ENCODE data around the gene TAF1.
"Not testable (repeated sequence)": the region's sequence is repeated elsewhere in the genome, so short reads cannot be mapped to it uniquely, and the experiment has no call there.

Gene TAF1

DNA sequence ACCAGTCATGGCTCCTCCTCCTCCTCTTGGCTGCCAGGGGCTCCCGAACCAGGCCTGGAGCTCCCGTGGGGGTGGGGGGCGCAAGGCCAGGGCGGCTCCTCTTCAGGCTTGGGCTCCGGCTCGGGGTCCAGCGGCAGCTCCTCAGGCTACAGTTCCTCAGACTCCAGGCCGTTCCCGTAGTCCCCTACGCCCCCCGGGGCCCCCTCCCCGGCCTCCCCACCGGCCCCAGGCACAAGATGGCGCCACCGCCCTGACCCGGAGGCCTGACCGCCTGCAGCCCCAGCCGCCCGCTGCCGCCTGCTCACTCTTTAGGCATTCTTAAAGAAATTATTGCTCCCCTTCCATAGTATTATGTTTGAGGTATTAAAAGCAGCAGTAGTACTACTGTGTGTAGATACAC is 54.5 kb downstream of the TAF1 start:
- no peak for DNase-seq (ENCODE audit: low read depth in 4 of 4, low spot score in 1 of 4)

DNA sequence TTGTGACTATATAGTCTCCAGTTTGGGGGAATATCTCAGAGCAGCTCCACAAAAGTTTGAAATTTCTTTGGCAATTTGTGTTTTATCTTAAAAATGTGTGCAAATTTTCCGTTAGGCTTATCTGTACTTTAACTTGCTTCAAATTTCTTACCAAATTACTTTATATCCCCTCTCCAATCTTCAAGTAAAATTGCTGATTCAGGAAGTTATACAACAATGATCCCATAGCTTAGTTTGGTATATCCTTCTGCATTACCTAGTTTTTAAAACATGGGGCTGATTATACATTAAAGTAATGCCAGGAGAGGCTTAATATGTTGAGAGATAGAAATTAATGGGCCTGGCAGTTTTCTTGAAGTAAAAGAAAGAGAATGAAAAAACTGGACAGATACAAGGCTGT is 66.6 kb downstream of the TAF1 start:
- DNase-seq (ENCODE audit: low read depth in 4 of 4, low spot score in 1 of 4), result no peak

DNA sequence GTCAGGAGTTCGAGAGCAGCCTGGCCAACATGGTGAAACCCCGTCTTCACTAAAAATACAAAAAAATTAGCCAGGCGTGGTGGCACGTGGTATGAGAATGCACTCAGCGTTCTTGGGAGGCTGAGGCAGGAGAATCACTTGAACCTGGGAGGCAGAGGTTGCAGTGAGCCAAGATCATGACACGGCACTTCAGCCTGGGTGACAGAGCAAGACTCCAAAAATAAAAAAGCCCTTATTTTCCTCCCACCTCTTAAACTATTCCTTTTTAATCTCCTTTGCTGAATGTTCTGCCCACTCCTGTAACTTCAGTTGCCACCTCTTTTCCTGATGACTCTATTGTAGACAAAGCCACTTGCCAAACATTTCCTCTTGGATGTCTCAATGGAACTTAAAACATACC is 72.6 kb downstream of the TAF1 start:
- DNase-seq (ENCODE audit: low read depth in 4 of 4, low spot score in 1 of 4), result no peak

DNA sequence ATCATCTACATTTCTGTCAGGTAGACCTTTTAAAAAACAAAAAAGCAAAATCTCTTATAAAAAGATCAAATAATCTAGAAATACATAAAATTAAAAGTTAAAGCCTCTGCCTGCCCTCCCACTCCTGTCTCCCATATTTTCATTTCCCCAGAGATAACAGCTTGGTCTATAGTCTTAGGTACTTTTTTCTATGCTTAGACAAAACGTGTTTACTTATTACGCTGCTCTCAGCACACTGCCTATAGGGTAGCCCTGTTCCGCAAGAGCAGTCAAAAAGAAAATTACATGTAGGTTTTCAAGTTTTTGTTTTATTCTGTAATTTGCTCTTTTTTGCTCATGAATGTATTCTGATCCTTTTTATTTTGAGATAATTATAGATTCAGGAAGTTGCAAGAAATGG is 73.3 kb downstream of the TAF1 start:
- no peak for DNase-seq (ENCODE audit: low read depth in 4 of 4, low spot score in 1 of 4)

DNA sequence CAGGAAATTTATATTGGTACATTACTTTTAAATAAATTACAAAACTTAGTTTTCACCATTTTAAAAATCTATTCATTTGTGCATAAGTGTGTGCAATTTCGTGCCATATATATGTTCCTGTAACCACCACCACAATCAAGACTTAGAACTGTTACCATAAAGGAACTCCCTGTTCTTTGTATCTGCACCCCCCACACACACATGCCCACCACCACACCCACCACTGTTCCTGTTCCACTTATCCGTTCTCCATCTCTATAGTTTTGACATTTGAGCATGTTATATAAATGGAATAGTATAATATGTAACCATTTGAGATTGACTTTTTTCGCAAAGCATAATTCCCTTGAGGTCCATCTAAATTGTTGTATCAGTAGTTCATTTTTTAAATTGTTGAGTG is 73.7 kb downstream of the TAF1 start:
- DNase-seq (ENCODE audit: low read depth in 4 of 4, low spot score in 1 of 4), result no peak

DNA sequence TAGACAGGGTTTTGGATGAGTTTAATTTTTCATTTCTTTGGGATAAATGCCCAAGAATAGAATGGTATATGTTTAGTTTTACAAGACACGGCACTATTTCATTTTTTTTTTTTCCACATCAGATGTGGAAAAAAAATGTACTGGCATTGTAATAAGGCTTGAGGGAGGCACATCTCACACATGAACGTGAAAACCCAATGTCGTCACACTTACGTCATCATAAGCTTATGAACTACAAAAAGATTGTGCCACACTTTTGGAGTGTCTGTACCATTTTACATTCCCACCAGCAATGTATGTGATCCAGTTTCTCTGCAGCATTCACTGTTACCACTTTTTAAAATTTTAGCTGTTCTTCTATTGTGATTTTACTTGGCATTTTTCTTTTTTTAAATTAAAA is 74.2 kb downstream of the TAF1 start:
- DNase-seq (ENCODE audit: low read depth in 4 of 4, low spot score in 1 of 4), result no peak

DNA sequence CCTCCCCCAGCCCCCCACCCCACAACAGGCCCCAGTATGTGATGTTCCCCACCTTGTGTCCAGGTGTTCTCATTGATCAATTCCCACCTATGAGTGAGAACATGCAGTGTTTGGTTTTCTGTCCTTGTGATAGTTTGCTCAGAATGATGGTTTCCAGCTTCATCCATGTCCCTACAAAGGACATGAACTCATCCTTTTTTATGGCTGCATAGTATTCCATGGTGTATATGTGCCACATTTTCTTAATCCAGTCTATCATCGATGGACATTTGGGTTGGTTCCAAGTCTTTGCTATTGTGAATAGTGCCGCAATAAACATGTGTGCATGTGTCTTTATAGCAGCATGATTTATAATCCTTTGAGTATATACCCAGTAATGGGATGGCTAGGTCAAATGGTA is 75.7 kb downstream of the TAF1 start:
- DNase-seq (ENCODE audit: low read depth in 4 of 4, low spot score in 1 of 4), result not testable (repeated sequence)

DNA sequence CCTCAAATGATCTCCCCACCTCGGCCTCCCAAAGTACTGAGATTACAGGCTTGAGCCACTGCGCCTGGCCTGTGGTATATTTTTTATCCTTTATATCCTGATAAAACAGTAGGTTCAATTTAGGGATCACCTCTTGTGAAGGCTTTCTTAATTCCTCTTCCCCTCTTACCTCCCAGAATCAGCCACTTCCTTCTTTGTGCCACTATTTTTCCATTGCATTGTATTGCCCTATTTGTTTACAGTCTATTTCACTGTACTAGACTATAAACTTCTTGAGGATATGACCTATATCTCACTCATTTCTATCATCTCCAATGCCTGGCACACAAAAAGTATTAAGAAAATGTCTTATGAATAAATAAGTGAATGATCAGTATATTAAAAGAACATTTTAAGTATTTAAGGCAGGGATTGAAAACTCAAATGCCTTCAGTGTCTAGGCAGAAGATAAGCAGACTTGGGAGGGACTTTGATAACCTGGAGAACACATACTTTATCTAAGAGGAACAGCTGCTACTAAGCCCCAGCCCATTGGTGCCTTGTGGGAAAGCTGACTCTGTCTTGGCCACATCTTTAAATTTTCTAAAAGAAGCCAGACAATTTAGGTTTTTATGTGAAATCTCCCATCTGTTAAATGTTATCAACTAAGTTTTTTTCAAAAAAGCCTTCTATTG is 84.4 kb downstream of the TAF1 start:
- no peak for DNase-seq (ENCODE audit: low read depth in 4 of 4, low spot score in 1 of 4)

DNA sequence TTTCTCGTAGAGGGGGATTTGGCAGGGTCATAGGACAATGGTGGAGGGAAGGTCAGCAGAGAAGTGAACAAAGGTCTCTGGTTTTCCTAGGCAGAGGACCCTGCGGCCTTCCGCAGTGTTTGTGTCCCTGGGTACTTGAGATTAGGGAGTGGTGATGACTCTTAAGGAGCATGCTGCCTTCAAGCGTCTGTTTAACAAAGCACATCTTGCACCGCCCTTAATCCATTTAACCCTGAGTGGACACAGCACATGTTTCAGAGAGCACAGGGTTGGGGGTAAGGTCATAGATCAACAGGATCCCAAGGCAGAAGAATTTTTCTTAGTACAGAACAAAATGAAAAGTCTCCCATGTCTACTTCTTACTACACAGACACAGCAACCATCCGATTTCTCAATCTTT is 85.4 kb downstream of the TAF1 start:
- not testable (repeated sequence) for DNase-seq (ENCODE audit: low read depth in 4 of 4, low spot score in 1 of 4)

DNA sequence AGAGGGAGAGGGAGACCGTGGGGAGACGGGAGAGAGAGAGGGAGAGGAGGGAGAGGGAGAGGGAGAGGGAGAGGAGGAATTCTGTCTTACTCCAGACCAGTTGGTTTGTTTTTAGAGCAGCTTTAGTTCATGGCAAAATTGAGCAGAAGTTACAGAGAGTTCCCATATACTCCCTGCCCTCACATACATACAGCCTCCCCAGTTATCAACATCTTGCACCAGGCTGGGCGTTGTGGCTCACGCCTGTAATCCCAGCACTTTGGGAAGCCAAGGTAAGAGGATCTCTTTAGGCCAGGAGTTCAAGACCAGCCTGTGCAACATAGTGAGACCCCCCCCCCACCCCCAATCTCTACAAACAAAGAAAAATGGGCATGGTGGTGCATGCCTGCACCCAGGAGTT is 86.9 kb downstream of the TAF1 start:
- DNase-seq (ENCODE audit: low read depth in 4 of 4, low spot score in 1 of 4), result no peak

DNA sequence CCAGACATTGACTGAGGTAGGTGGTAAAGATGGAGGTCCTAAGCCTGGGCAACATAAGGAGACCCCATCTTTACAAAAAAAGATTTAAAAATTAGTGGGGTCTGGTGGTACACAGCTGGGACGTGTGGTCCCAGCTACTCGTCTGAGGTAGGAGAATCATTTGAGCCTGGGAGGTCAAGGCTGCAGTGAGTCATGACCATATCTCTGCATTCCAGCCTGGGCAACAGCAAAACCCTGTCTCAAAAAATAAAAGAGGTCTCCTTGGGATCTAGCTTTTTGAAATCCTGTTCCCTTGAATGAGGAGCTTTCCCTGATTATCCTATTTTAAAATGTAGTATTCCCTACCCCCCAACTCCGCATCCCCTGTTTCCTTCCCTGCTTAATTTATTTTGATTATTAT is 88.1 kb downstream of the TAF1 start:
- no peak for DNase-seq (ENCODE audit: low read depth in 4 of 4, low spot score in 1 of 4)

DNA sequence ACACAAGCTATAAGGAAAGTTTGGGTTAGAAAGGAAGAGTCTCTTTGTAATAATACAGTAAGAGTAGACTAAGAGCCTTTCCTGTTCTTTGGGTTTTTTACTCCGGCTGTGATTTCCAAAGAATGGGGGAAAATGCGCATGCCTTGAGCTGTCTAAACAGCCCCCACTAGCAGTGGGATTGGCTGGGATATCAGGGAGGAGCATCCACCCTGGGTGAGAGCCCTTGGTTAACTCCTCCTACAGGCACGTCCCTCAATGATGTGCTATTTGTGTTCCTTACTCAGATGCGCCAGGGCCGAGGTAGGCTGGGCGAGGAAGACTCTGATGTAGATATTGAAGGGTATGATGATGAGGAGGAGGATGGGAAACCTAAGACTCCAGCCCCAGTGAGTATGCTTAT is 92.7 kb downstream of the TAF1 start:
- DNase-seq (ENCODE audit: low read depth in 4 of 4, low spot score in 1 of 4), result no peak

DNA sequence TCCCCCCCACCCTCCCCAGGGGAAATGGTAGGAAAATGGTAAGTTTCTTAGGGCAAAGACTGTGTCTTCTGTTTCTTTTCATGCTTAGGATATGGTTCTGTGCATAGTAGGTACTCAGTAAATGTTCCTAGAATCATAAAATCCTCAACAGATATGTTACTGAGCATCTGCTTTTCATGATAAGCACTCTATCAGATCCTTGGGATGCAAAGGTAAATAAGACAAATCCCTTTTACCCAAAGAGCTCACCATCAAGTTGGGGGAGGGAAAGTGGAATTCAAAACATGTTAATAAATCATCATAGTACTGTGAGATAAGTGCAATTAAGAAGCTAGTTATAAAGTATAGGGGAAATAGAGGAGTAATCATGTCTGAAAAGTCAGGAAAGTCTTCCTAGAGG is 98.8 kb downstream of the TAF1 start:
- no peak for DNase-seq (ENCODE audit: low read depth in 4 of 4, low spot score in 1 of 4)

DNA sequence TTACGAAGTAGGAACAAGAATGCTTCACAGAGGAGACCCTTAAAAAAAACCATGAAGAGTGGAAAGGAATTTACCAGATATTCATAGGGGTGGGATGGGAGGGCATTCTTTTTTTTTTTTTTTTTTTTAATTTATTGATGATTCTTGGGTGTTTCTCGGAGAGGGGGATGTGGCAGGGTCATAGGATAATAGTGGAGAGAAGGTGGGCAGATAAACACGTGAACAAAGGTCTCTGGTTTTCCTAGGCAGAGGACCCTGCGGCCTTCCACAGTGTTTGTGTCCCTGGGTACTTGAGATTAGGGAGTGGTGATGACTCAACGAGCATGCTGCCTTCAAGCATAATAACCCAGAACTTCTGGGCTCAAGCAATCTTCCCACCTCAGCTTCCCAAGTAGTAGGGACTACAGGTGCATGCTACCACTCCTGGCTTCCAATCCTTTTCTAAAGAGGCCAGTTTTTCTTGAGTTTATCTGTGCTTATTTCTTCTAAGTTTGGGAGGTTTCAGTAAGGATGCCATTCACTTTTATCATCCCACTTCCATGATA is 100.9 kb downstream of the TAF1 start:
- DNase-seq (ENCODE audit: low read depth in 4 of 4, low spot score in 1 of 4), result no peak

DNA sequence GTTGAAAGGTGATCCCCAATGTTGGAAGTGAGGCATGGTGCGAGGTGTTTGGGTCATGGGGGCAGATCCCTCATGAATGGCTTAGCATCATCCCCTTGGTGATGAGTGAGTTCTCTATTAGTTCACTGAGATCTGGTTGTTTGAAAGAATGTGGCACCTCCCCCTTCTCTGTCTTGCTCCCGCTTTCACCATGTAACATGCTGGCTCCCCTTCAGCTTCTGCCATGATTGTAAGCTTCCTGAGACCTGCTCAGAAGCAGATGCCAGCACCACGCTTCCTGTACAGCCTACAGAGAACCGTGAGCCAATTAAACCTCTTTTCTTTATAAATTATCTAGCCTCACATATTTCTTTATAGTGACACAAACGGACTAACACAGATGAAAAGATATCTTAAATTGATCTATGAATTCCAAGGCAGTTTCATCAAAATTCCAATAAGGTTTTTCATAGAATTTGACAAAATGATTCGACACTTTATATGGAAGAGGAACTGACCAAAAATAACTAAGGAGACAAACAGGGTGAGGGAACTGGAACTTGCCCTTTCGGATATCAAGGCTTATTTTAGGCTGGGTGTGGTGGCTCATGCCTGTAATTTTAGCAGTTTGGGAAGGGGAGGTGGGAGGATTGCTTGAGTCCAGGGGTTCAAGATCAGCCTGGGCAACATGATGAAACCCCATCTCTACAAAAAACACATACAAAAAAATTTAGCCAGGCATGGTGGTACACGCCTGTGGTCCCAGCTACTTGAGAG is 109.8 kb downstream of the TAF1 start:
- DNase-seq (ENCODE audit: low read depth in 4 of 4, low spot score in 1 of 4), result no peak

DNA sequence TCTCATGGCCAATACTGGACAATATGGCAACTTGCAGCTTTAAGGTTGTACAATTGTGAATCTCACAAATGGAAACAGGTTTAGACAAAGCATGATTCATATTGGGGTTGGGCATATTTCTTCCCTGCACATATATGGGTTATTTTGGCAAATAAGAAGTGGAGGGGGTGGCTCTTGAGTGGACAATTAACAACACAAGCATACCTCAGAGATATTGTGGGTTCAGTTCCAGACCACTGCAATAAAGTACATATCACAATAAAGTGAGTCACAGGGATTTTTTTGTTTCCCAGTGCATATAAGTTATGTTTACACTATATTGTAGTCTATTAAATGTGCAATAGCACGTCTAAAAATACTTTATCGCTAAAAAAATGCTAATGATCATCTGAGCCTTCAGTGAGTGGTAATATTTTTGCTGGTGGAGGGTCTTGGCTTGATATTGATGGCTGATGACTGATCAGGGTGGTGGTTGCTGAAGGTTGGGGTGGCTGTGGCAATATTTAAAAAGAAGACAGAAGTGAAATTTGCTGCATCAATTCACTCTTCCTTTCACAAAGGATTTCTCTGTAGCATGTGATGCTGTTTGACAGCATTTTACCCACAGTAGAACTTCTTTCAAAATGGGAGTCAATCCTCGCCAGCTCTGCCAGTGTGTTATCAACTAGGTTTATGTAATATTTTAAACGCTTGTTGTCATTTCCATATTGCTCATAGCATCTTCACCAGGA is 116.2 kb downstream of the TAF1 start:
- no peak for DNase-seq (ENCODE audit: low read depth in 4 of 4, low spot score in 1 of 4)

DNA sequence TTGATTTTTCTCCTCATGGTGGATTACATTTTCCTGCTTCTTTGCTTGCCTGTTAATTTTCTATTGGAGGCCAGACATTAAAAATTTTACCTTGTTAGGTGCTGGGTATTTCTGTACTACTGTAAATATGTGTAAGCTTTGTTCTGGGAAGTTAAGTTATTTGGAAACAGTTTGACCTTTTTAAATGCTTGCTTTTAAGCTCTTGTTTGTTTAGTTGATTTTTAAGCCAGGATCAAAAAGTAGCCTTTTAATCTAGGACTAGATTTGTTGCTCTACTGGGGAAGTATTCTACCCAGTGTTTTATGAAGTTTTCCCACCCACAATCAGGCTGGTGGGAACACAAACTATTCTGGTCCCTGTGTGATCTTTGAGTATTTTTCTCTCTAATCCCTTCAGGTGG is 121.7 kb downstream of the TAF1 start:
- no peak for DNase-seq (ENCODE audit: low read depth in 4 of 4, low spot score in 1 of 4)

DNA sequence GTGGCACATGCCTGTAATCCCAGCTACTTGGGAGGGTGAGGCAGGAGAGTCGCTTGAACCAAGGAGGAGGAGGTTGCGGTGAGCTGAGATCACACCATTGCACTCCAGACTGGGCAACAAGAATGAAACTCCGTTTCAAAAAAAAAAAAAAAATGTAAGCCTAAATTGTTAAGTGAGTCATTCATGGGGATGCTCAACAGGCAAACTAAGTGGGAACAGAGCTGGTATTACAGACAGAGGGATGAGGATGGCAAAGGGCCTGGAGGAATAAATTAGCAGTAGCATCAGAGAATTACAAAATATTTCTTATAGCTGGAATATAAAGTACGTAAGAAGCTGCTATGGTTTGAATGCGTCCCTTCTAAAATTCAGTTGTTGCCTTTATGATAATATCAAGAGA is 123.4 kb downstream of the TAF1 start:
- DNase-seq (ENCODE audit: low read depth in 4 of 4, low spot score in 1 of 4), result no peak

DNA sequence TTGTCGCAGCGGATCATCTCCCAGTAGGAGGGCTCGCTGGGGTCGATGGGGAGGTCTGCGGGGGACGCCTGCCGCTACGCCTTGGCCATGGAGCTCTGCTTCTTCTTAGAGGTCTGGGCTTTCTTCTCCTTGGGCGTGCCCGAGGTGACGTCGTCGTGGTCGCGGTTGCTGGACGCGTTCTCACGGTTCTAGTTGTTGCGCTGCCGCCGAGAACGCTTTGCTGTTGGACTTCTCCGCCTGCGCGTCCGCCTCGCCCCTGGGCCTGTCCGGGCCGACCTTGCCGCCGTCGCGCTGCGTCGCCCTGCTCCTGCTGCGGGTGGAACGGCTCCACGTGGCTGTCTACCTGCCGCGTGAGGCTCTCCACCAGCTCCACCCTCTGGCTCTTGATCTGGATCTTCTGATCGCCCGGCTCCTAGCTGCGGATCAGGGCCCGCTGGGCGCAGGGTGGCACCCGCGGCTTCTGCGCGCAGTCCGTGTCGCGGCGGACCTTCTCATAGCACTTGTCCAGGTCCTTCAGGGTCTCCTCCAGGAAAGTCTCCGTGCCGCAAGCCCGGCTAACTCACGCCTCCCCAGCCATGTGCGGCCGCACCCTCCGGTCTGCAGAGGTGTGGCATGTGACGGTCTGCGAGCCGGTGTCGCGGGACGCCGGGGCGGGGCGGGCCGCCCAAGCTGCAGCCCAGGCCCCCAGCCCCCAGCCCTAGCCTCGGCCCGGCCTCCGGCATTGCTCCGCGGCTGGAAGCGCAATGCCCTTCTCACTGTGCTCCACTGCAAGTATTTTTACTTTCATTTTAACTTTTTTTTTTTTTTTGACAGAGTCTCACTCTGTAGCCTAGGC is 126.3 kb downstream of the TAF1 start:
- DNase-seq (ENCODE audit: low read depth in 4 of 4, low spot score in 1 of 4), result peak in 3 of 4 experiments; percentile 9 to 24 (median 20)

DNA sequence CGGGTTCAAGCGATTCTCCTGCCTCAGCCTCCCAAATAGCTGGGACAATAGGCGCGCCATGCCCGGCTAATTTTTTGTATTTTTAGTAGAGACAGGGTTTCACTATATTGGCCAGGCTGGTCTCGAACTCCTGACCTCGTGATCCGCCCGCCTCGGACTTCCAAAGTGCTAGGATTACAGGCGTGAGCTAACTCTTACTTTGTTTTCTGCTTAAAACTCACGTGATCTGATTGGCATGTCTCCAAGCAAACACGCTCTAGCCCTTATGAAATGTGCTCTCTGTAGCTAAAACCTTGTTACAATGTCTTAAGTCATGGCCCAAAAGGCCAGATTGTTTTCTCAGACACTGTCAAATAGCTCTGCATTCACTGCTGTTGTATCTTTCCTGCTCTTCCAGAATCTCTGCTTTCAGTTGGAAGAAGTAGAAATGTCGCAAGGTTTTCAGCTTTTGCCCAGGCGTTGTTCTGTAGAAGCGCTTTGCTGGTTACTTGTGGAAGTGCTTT is 127.0 kb downstream of the TAF1 start:
- DNase-seq (ENCODE audit: low read depth in 4 of 4, low spot score in 1 of 4), result no peak

DNA sequence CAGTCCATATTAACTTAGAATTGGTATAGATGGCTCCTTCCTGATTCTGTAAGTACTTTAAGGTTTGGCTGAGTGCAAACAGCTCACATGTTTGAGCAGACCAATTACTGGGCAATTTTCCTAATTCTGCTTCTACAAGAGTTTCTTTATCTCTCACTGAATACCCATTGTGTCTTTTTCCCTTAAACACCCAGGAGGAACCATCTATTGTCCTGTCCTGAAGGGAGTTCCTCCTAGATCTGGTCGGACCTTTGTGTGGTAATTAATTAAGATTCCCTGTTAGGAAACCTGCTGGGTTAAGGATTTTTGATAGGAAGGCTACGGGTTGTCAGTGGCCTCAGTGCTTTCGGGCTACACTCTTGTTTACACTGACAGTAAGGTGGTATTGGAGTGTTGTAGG is 129.8 kb downstream of the TAF1 start:
- not testable (repeated sequence) for DNase-seq (ENCODE audit: low read depth in 4 of 4, low spot score in 1 of 4)
